Mammary epithelial cell (primary cell): ENCODE data around the gene RBM15B.

Experiments used
- EZH2 ChIP-seq: IDR thresholded peaks from 2 replicates; pipeline ENCODE4 v1.6.1; 2012; ENCODE audit warnings: low read length, inconsistent platforms, borderline replicate concordance
- TF ChIP-seq, protein P1 (sequence below), 2 donors: IDR thresholded peaks in 1 of 2; conservative IDR thresholded peaks in 1 of 2; 2 replicates each; pipeline ENCODE4 v1.5.1; 2011 to 2012; ENCODE audit warnings: inconsistent platforms in 2 of 2, low read length in 2 of 2, mild to moderate bottlenecking in 2 of 2, control low read depth in 1 of 2, low read depth in 1 of 2; ENCODE audit not compliant: insufficient read depth in 1 of 2; ENCODE audit errors: extremely low read depth in 1 of 2

DNA sequence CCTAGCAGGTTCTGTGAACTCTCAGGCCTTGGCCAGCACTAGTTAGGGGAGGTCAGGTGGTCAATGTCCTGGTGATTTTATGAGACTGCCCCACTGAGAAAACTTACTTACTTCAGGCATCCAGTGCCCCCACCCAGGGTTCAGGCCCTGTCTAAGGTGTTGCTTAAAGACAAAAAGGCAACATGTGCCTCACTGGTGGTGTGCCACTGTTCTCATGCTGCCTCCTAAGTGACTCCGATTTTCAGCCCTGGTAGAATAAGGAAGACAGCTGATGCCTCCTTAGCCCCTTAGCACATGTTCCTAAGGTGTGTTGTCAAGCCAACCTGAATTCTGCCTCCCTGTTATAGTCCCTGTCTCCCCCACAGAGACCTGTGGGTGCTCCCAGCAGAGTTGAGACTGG is 5.3 kb downstream of the RBM15B start:
- TF ChIP-seq EZH2, result no peak
- TF ChIP-seq, protein P1, sequence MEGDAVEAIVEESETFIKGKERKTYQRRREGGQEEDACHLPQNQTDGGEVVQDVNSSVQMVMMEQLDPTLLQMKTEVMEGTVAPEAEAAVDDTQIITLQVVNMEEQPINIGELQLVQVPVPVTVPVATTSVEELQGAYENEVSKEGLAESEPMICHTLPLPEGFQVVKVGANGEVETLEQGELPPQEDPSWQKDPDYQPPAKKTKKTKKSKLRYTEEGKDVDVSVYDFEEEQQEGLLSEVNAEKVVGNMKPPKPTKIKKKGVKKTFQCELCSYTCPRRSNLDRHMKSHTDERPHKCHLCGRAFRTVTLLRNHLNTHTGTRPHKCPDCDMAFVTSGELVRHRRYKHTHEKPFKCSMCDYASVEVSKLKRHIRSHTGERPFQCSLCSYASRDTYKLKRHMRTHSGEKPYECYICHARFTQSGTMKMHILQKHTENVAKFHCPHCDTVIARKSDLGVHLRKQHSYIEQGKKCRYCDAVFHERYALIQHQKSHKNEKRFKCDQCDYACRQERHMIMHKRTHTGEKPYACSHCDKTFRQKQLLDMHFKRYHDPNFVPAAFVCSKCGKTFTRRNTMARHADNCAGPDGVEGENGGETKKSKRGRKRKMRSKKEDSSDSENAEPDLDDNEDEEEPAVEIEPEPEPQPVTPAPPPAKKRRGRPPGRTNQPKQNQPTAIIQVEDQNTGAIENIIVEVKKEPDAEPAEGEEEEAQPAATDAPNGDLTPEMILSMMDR (conservative IDR thresholded peaks at IDR 0.05 in 1 of 2, IDR thresholded peaks at IDR 0.05 in 1 of 2; ENCODE audit: extremely low read depth in 1 of 2, insufficient read depth in 1 of 2, low read depth in 1 of 2, low read length in 2 of 2), result no peak
